T-helper 1 cell treated with Interleukin-12 subunit alpha and Interleukin-12 subunit beta and Interleukin-4 antibody, amounts not matched to agents 30 ng/mL and 1 ng/mL, for 36 hours (primary cell): ENCODE data around the gene EFCC1. TPM values are rescaled to one million over a fixed set of nuclear protein-coding genes. Genes with fewer than 3 reads are reported as not detected.

Experiments used
- intact Hi-C: fragments of 100-400 bp; cut with micrococcal nuclease; formaldehyde crosslinking; loops from one replicate; pipeline ENCODE4 v1.15.1; 2024
- total RNA-seq: library from RNA; stranded (reverse); gene quantifications from 2 replicates; pipeline ENCODE4 v1.2.3, GENCODE V29; 2022

The EFCC1 gene
- total RNA-seq, 1 donor from 2014 or later = not detected

GRCh38 chr3:129030611-129031010 is 29.5 kb downstream of the EFCC1 start:
- intact Hi-C loops = no loop called here

DNA sequence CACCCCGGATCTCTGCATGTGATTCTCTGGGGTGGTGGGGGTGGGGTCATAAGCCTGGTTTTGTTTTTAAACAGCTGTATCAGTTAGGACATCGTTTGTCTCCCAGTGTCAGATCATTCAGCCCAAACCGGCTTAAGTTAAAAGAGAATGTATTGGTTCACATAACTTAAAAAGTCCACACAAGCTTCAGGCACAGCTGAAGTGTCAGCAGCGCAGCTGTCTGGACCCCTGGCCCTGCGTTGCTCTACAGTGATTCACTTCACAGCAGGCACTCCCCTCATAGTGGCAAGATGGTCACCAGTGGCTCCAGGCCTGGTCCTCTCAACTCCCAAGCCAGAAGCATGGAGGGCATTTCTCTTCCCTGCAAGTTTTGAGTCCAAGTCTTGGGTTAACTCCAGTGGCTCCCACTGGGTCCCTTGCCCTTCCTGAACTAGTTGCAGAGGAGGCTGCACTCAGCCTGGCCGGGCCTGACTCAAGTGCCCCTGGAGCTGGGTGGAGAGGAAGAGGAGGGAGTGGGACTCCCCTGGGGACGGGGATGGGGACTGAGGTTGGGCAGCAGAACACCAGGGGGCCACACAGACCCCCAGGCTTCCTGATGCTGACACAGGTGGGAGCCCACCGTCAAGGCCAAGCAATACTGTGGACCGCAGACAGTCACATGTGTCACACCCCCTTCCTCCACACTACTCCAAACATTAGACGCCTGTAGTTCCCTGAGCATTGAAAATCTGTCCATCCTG is 30.5 kb downstream of the EFCC1 start:
- intact Hi-C loops = no loop called here

- intact Hi-C loops = no loop called here
Observed at GRCh38 chr3:129032716-129033115, 31.6 kb downstream of the EFCC1 start.

DNA sequence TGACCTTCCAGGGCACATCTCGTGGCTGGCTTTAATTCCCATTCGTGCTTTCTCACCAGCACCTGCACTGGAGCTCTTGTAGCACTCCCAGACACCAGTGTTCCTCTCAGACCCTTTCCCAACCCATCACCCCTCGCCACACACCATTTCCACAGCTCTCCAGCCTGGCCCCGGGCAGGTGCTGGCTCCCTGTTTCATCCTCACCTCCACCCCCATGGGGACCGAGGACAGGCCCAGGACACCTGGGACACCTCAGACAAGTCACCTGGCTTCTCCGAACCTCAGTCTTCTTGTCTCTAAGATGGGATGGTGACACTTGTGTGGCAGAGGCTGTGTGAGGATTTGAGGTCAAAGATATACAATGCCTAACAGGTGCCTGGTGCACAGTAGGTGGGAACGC is 32.0 kb downstream of the EFCC1 start:
- intact Hi-C loops = no loop called here

- intact Hi-C loops = no loop called here
Observed at GRCh38 chr3:129033633-129034321, 32.7 kb downstream of the EFCC1 start.

DNA sequence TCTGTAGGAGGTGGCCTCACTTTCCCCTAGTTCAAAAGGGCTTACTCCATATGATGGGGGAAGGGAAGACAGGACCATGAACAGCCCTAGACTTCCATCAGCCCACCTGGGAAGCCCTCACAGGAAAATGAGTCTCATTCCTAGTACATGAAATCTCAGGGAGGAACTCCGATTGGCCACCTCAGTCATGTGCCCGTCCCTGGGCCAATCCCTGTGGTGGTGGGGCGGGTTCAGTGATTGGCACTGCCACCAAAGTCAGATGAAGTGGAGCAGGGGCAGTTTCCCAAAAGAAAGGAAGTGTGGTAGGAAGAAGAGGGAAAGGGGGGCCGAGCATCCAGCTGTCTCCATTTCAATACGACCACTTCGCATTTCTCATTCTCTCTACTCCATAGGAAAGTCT is 33.5 kb downstream of the EFCC1 start:
- intact Hi-C loops = no loop called here

DNA sequence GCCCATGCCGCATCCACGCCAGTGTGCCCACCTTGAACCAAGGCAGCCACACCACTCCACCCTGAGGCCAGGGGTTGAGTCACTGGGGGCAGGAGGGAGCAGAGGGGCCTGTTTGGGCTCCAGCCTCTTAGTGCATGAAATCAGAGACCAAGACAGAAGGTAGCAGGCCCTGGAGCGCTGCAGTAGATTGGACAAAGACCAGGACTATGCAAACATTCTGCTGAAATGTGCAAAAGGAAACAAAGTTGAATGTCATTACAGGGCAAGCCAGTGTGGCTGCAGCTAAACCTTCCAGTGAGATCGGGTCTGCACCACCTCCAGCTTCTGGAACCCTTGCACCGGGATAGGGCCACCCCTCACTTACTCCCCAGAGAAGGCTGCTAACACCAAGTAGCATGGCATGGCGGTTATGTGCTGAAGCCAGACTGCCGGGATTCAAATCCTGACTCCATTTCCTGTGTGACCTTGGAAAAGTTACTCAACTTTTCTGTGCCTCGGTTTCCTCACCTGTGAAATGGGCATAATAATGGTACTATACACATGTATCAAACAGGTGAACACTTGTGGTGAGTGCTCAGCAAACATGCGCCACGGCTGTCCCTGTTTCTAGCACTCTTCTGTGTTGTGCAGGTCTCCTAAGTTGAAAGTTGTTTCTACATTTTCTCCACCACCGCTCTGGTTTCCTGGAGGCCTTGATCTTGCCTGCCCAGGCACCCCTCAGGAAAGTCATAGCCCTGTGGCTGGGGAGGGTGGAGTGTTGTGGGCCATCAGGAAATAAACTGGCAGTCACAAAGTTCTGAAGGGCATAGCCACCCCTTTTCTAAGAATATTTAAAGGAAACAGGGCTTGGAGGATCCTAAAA is 34.5 kb downstream of the EFCC1 start:
- intact Hi-C loops = no loop called here

DNA sequence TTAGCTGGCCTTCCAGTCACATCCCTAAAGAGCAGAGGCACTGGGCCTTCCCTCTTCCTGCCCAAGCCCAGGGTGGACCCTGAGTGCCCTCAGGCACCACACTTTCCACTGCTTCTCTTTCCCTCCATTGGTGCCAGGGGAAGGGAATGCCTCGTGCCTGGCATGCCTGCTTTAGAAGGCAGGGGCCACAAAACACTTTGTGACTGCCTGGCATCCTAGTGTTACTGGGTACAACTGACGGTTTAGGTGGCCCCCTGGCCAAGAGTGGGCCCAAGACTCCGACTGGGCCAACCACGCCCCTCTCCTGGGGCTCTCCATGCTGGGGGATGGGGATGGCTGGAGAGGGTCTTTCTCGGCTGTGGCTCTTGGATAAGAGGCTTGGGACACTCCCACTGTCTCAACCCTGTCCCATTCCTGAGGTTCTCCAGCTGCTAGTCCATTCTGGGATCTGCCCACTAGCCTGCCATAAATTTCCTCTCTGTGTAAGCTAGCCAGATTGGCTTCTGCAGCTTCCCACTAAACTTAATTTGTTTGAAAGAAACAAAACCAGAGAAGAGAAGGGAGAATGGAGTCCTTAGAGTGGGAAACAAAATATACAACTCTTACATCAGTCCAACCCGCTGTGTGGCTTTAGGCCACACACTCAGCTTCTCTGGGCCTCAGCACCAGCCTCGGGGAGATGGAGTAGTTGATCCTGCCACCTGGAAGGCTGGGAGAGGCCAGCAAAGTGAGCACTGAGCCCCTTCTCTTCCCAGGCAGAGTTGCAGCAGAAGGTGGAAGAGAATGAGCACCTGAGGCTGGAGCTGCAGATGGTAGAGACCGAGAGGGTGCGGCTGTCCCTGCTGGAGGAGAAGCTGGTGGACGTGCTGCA is 35.4 kb downstream of the EFCC1 start:
- intact Hi-C loops = no loop called here

DNA sequence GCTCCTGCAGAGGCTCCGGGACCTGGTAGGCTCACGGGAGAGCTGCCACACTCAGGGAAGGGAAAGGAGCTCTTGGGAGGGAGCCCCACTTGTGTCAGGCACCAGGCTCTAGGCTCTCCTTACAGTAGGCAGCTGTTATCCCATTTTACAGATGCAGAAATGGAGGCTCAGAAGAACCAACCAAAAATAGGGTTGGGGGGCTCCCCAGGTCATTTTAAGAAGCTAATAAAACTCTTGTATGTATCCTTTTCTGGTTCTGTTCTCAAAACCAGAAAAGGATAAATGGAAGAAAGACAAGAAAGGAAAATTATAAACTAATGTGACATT is 36.0 kb downstream of the EFCC1 start:
- intact Hi-C loops = no loop called here

DNA sequence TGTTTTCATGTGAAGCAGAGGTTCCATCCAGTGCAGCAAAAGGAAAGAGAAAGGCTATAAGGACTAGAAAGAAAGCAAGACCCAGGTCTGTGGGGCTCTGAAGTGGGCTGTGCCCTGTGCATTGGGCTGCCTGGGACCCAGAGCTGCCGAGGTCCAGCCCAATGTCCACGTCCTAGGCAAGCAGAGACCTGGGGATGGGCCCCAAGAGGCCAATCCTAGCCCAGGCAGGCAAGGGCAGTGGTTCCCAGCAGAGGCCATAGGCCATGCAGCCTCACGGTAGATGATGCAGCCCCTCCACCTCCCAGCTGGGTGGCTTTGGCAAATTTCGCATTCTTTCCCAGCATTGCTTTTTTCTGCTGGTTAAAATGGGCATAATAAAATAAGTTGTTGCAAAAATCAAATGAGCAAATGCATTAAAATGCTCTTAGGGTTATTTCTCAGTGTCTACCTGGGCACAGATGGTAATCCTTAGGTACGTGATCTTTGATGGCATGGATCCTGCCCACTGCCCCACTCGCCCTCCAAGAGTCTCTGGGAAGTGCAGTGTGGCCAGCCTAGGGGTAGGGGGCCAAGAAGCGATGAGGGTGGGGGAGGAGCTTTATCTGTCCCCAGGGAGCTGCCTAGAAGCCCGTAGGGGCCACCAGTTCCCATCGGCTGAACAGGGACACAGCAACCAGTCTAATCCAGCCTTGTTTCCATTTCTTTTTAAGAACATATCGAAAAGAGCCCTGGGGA is 37.2 kb downstream of the EFCC1 start:
- intact Hi-C loops = no loop called here

- intact Hi-C loops = no loop called here
Observed at GRCh38 chr3:129039271-129040038, 38.4 kb downstream of the EFCC1 start.

DNA sequence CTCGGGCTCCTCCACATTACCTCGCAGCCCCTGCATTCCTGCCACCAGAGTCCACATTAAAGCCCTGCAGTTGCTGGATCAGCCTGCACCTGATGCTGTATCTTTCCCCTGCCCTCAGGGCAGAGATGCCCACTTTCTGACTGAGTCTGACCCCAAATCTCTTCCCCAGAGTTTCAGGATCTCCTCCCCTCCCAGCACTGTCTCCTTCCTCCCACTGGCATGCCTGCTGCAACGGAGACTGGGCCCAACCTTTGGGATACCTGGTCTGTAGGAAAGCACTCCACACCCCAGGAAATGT is 38.9 kb downstream of the EFCC1 start:
- intact Hi-C loops = no loop called here

- intact Hi-C loops = no loop called here
Observed at GRCh38 chr3:129040579-129041300, 39.6 kb downstream of the EFCC1 start.

DNA sequence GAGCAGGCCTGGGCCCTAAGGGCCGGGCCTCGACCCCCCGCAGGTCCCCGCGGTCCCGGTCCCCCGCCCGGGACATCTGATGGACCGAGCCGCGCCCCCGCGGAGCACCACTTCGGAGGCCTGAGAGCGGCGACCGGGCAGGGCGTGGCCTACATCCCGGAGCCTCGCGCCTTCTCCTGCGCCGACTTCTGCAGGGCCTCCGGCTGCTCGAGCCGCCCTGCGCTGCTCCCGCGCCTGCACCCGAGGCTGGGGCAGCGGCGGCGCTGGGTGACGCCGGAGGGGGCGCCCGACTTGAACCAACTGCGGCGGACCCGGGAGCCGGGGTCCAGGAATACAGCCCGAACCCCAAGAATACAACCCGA is 44.6 kb downstream of the EFCC1 start:
- intact Hi-C loops = no loop called here

DNA sequence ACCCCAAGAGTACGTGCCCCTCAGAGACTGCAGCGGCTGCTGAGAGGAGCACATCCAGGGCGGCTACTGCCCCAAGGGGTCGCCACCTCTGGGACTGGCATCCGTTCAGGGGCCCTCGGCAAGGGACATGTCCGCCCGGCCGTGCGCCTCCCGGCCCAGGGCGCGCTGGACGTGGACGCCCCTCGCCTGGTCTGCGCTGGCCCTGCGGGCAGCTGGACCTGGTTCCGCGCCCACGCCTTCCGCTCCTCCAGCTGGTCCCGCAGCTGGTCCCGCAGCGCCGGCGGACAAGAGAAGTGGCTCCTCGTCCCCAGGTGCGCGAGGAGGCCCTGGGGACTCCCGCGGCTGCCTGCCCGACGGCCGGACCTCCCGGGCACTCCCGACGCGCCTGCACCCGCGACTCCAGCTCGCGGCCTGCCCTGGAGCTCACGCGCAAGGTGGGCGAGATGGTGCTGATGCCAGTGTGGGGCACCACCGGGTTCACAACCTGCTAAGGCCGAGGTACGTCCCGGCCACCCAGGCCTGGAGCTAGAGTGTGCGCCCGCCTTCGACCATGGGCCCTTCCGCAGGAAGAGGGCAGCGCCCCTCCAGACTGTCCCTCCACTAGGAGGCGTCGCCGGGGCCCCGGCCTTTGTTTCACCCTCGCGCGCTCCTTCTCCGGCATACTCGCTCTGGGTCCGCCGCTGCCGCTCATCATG is 45.1 kb downstream of the EFCC1 start:
- intact Hi-C loops = no loop called here

DNA sequence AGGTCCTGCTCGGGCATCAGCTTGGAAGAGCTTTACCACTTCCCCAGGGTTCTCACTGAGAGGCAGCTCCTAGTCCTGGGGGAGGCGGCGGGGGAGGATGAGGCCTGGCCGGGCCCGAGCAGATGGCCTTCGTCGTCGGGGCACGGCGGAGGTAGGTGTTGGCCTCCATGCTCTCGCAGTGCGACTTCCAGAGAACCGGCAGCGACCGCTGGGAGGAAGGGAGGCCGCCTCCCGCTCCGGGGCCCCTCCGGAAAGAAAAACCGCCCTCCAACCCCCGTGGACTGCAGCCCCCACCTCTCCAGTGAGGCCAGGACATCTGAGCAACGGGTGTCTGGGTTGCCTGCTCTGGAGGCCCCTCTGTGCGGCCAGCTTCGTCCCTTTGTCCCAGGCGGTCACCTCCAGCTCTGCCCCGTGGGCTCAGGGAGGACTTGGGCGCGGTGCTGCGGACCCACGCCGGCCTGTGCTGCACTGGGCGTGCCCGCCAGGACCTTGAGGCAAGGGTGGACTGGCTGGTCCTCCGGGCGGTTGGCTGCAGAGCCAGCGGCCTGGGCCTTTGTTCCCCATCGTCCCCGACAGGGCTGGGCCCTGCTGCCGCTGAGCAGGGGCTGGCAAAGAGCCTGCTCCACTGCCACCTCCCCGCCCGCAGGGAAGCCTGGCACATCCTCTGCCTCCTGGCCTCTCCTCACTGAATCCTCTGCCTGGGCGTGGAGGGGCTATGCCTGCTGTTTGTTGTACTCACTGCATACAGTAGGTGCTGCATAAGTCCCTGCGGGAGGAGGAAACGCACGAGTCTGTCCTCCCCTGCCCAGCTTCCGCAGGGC is 45.8 kb downstream of the EFCC1 start:
- intact Hi-C loops = no loop called here

GRCh38 chr3:129047553-129047839 is 46.4 kb downstream of the EFCC1 start:
- intact Hi-C loops = no loop called here
